GM21737 (cell line): Measurements from ENCODE around the gene MRPL22.
"Not testable (repeated sequence)": the region's sequence is repeated elsewhere in the genome, so short reads cannot be mapped to it uniquely, and the experiment has no call there.

ENCODE experiments used
- ATAC-seq: cut with Tn5 transposase; IDR thresholded peaks from one replicate; pipeline ENCODE4 v1.9.1; 2021; ENCODE audit warnings: mild to moderate bottlenecking, moderate library complexity; ENCODE audit not compliant: unreplicated experiment

MRPL22 gene

GRCh38 chr5:154939387-154939786, 1.5 kb upstream of the MRPL22 start:
- not testable (repeated sequence) for ATAC-seq

GRCh38 chr5:154940375-154940771, 500 bp upstream of the MRPL22 start:
- no peak for ATAC-seq

- ATAC-seq: no peak
Measured at GRCh38 chr5:154943527-154943926, 2.7 kb downstream of the MRPL22 start.

- ATAC-seq: no peak
Measured at GRCh38 chr5:154944716-154945115, 3.8 kb downstream of the MRPL22 start.

- no peak for ATAC-seq
Measured at GRCh38 chr5:154945695-154946301, 4.9 kb downstream of the MRPL22 start.

- ATAC-seq: no peak
Measured at GRCh38 chr5:154947778-154948177, 6.9 kb downstream of the MRPL22 start.

GRCh38 chr5:154948313-154948712, 7.4 kb downstream of the MRPL22 start:
- no peak for ATAC-seq

- ATAC-seq: no peak
Measured at GRCh38 chr5:154949781-154950180, 8.9 kb downstream of the MRPL22 start.

- ATAC-seq: no peak
Measured at GRCh38 chr5:154956712-154957111, 15.8 kb downstream of the MRPL22 start.

GRCh38 chr5:154962494-154962893, 21.6 kb downstream of the MRPL22 start:
- ATAC-seq: peak; percentile 91

GRCh38 chr5:154966081-154966841, 25.4 kb downstream of the MRPL22 start:
- ATAC-seq: no peak

- ATAC-seq: no peak
Measured at GRCh38 chr5:154966874-154967273, 26.0 kb downstream of the MRPL22 start.

- no peak for ATAC-seq
Measured at GRCh38 chr5:154967421-154968024, 26.6 kb downstream of the MRPL22 start.

- no peak for ATAC-seq
Measured at GRCh38 chr5:154968953-154969352, 28.1 kb downstream of the MRPL22 start.

GRCh38 chr5:154970759-154971158, 29.9 kb downstream of the MRPL22 start:
- ATAC-seq: no peak

- ATAC-seq: no peak
Measured at GRCh38 chr5:154971501-154971900, 30.6 kb downstream of the MRPL22 start.

GRCh38 chr5:154972476-154973080, 31.7 kb downstream of the MRPL22 start:
- ATAC-seq: no peak

GRCh38 chr5:154976082-154976481, 35.2 kb downstream of the MRPL22 start:
- not testable (repeated sequence) for ATAC-seq

- ATAC-seq: no peak
Measured at GRCh38 chr5:154977409-154977808, 36.5 kb downstream of the MRPL22 start.

- not testable (repeated sequence) for ATAC-seq
Measured at GRCh38 chr5:154978294-154978693, 37.4 kb downstream of the MRPL22 start.

GRCh38 chr5:154984946-154985516, 44.2 kb downstream of the MRPL22 start:
- no peak for ATAC-seq
